GM18507 (cell line): ENCODE measurements around the gene ZNF200.

ENCODE experiments used
- DNase-seq: peaks from one replicate; pipeline ENCODE4 v3.0.0; 2011; ENCODE audit warnings: low read depth; ENCODE audit not compliant: insufficient read length; ENCODE audit errors: extremely low spot score
- FAIRE-seq: peaks from 2 replicates; lab custom pipeline; 2011; peaks lifted over from hg19 to GRCh38; lab: Jason Lieb, UNC

ZNF200 gene

DNA sequence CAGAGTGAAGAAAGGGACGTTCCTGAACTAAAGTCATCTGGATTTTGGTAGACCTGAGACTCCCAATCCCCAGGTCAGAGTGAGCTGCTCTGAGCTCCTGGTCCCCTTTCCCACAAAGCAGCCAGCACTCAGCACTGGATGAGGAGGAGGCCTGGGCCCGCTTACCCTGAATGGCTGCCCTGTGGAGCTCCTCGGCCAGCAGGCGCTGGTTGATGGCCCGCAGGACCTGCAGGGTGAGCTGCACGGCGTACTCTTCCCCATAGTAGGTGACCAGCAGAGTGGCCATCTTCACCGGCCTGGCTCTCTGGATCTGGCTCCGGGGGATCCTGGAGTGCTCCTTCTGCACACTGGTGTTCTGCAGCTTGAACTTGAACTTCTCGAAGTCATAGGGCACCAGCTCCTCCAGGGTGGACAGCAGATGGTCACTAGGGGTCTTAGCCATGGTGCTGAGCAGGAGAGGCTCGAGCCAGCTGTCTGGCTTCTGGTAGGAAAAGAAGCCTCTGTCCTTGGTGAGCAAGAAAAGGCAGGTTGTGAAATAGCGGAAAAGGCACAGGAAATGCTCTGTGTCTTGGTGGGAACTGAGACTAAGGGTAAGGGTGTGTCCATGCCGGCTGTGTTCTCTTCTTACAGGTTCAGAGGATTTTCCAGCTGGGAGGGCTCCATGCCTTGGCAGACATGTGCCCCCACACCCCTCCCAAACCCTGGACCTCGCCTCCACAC lies 21.3 kb upstream of the ZNF200 start, which contains the start of gene MEFV:
MEFV (minus strand) TSS at position 488 of the 720 bp plus-strand sequence; CDS start at position 442, 46 bp downstream.
- no peak for FAIRE-seq
- DNase-seq = no peak

GRCh38 chr16:3254309-3254708 lies 19.4 kb upstream of the ZNF200 start:
- DNase-seq (no peak), FAIRE-seq (no peak)

- DNase-seq (no peak), FAIRE-seq (no peak)
Observed at GRCh38 chr16:3252967-3253366, 18.0 kb upstream of the ZNF200 start.

DNA sequence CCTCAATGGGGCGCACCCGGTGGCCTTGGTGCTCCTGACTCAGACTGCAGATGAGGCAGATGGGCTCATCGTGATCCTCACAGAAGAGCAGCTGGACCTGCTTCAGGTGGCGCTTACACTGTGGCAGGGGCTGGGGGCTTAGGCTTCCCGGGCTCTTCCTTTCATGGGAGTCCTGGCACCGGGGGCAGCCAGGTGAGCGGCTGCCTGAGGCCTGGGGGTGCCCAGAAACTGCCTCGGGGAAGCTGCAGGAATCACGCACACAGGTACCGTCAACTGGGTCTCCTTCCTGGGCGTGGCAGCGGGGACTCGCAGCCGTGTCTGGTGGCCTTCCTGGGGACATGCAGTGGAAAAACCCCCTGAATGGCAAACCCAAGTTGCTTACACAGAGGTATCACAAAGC lies 14.5 kb upstream of the ZNF200 start:
- DNase-seq = no peak
- no peak for FAIRE-seq

- DNase-seq (no peak), FAIRE-seq (no peak)
Observed at GRCh38 chr16:3249020-3249419, 14.1 kb upstream of the ZNF200 start.

DNA sequence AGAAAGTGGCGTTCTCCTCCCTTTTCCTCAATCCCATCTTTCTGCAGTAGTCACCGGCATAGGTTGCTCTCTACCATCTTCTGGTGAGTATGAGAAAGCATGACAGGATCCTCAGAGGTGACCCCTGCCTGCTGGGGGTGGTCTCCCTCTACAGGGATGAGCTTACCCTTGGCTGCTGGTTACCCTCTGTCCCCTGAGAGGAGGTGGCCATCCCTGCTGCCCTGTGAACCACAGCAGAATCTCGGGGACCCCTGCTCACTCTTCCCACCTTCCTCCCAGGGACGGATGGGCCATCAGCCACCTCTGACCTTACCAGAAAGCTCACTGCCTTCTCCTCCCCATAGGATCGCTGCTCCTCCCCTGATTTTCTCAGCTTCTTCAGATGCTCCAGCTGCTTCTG lies 13.6 kb upstream of the ZNF200 start:
- no peak for DNase-seq
- FAIRE-seq = no peak

- FAIRE-seq (no peak), DNase-seq (no peak)
Observed at GRCh38 chr16:3246876-3247275, 11.9 kb upstream of the ZNF200 start.

GRCh38 chr16:3246002-3246401 lies 11.0 kb upstream of the ZNF200 start:
- FAIRE-seq = no peak
- no peak for DNase-seq

GRCh38 chr16:3243882-3244281 lies 8.9 kb upstream of the ZNF200 start:
- no peak for DNase-seq
- no peak for FAIRE-seq

GRCh38 chr16:3242709-3243108 lies 7.8 kb upstream of the ZNF200 start:
- FAIRE-seq = no peak
- no peak for DNase-seq

- no peak for FAIRE-seq
- no peak for DNase-seq
Observed at GRCh38 chr16:3241761-3242160, 6.8 kb upstream of the ZNF200 start.

DNA sequence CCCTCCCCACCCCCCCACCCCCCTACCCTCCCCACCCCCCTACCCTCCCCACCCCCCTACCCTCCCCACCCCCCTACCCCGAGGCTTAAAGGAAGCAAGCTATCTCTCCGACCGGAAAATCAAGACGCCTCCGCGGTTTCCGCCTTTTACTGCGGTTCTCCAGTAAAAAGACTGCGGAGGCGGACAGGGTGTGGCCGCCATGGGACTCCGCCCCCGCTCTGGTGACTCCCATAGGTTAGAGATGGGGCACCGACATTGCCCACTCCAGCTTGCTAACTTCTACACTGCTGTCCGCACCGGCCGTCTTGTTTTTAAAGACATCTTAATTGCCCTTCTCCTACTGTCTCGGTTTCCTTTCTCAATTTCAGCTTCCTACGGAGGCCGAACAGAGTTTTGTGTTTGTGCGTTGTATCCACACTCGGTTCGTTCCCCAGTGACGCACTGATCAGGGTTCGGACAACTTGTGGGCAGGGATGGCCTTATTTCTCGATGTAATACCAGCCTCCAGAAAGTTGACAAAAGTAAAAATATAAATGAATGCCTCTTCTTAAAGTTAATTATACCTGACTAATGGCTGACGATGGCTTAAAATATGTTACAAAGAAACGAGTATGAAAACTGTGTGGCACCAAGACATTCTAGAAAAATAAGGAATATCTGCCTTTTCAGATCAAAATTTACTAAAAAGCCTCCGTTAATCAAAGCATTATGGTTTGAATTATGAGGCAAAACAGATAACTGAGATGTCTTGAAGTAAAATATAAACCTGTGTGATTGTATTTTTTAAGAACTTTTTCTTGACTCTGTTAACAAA lies 1.1 kb upstream of the ZNF200 start:
- DNase-seq (no peak), FAIRE-seq (no peak)

GRCh38 chr16:3234543-3234856 lies 458 bp downstream of the ZNF200 start:
- DNase-seq (no peak), FAIRE-seq (no peak)

DNA sequence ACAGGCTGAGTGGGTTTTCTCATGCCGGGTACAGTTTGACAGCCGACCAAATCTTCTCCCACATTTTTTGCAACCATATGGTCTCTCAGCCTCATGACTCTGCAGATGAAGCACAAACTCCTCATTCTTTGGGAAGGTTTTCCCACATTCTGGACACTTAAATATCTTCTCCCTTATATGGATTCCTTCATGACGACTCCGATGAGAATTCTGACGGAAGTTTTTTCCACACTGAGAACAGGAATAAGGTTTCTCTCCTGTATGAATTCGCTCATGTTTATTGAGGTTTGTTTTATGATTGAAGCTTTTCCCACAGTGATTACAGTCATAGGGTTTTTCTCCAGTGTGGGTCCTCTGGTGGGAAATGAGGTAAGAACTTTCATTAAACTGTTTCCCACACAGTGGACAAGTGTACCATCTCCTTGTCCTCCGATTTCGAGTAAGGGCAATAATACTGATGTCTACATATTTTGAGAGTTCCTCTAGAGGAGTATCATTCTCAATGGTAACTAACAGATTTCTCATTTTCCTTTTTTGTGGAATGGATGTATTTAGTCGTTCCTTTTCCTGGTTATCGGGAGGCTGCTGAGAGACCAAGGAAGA lies 10.9 kb downstream of the ZNF200 start:
- no peak for FAIRE-seq
- DNase-seq = no peak

GRCh38 chr16:3220839-3221238 lies 14.1 kb downstream of the ZNF200 start:
- no peak for DNase-seq
- FAIRE-seq = no peak

DNA sequence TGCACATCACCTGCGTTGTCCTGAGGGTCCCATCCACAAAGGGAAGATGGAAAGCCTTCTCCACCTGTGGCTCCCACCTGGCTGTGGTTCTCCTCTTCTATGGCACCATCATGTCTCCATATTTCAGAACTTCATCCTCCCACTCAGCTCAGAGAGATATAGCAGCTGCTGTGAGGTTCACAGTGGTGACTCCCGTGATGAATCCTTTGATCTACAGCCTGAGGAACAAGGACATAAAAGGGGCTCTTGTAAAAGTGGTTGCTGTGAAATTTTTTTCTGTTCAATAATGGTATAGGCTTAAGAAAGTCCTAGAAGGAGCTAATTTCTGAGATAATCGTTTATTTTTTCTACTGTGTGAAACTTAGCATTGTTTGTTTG lies 18.7 kb downstream of the ZNF200 start:
- FAIRE-seq = no peak
- no peak for DNase-seq

- FAIRE-seq (no peak), DNase-seq (no peak)
Observed at GRCh38 chr16:3215601-3216262, 19.2 kb downstream of the ZNF200 start.

DNA sequence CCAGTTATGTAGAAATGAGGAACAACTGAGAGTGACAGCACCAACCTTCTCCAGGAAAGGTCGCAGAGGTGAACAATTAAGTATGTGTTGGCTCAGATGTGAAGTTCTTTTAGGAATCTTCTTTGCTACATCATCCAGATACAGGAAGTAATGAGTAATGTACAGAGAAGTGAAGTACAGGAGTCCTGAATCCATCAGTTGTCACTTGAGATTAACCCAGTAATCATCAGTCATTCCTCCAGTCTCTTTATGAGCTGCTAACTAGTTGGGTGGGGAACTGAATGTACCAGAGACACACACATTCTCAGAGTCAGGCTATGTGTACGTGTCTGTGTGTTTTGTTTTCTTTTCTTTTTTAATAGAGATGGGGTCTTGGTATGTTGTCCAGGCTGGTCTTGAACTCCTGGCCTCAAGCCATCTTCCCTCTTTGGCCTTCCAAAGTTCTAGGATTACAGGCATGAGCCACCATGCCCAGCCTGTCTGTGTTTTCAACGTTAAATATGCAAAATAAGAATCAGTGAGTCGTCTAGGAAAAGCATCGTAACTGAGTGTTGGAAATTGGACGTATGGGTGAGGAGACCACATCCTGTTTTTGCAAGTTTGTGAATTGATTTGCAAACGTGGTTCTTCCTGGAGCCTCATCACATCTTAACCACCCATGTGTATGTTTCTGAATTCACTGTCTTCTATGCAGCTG lies 19.9 kb downstream of the ZNF200 start:
- DNase-seq = no peak
- FAIRE-seq = no peak

DNA sequence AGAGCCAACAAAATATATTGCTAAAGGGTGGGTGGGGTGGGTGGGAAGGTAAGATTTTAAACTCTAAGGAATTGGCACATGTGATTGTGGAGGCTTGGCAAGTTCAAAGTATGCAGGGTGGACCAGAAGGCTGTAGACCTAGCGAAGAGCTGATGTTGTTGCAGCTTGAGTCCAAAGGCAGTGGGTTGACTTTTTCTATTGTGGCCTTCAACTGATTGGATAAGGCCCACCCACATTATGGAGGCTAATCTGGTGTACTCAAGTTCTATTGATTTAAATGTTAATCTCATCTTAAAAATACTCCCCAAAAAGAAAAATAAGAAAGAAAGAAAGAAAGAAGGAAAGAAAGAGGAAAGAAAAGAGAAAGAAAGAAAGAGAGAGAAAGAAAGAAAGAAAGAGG lies 22.4 kb downstream of the ZNF200 start:
- DNase-seq (no peak), FAIRE-seq (no peak)

GRCh38 chr16:3212006-3212405 lies 23.0 kb downstream of the ZNF200 start:
- DNase-seq (no peak), FAIRE-seq (no peak)
